Right atrium auricular region (tissue), 2 donors: ENCODE data around the gene THSD7A. TPM values are rescaled to one million over a fixed set of nuclear protein-coding genes. Genes with fewer than 3 reads are reported as not detected.

Source experiments
- DNase-seq: peaks from one replicate; pipeline ENCODE4 v3.0.0-alpha.2; 2019; ENCODE audit warnings: low spot score
- H3K27ac ChIP-seq, 2 donors: fragments of 200-600 bp; sonication (generic); 1 replicate in 1 of 2; 2 replicates in 1 of 2; pipeline ENCODE4 v1.5.1; 2016 to 2019
- H3K27me3 ChIP-seq, 2 donors: fragments of 200-600 bp; sonication (generic); one replicate each; pipeline versions ENCODE4 v1.5.1 to v1.6.0; 2017 to 2019
- H3K36me3 ChIP-seq: fragments of 200-600 bp; sonication (generic); one replicate; pipeline ENCODE4 v1.5.1; 2016
- H3K4me1 ChIP-seq, 2 donors: fragments of 200-600 bp; sonication (generic); one replicate each; pipeline versions ENCODE4 v1.5.1 to v1.6.0; 2017 to 2019
- H3K4me3 ChIP-seq, 2 donors: fragments of 200-600 bp; sonication (generic); 1 replicate in 1 of 2; 2 replicates in 1 of 2; pipeline ENCODE4 v1.5.1; 2017 to 2019; ENCODE audit warnings: mild to moderate bottlenecking in 1 of 2, moderate library complexity in 1 of 2
- H3K9me3 ChIP-seq, 2 donors: fragments of 200-600 bp; sonication (generic); one replicate each; pipeline ENCODE4 v1.5.1; 2019
- CTCF ChIP-seq, 2 donors: fragments of 200-600 bp; sonication (generic); IDR thresholded peaks; one replicate each; pipeline ENCODE4 v1.5.1; 2019; ENCODE audit warnings: antibody characterized with exemption in 2 of 2
- total RNA-seq, 2 donors: library from RNA; depleted of rRNA; stranded (reverse); fragments of >200 nt; gene quantifications; one replicate each; pipeline ENCODE4 v1.1.0, GENCODE V29; 2016

Gene THSD7A
- total RNA-seq, 2 donors from 2014 or later, result 0.85 to 2.9 TPM

- H3K9me3 ChIP-seq, result no peaks in the 10 kb centered on the region
- TF ChIP-seq CTCF (IDR thresholded peaks at IDR 0.05), result no peak
- no peaks in the 10 kb centered on the region for H3K36me3 ChIP-seq
- H3K27ac ChIP-seq, result no peak overlapping the region
- no peak for DNase-seq
- no peaks in the 10 kb centered on the region for H3K4me1 ChIP-seq
- H3K4me3 ChIP-seq, result no peak overlapping the region
- no peaks in the 10 kb centered on the region for H3K27me3 ChIP-seq
Measured at GRCh38 chr7:11648980-11649379, 183.0 kb downstream of the THSD7A start.

GRCh38 chr7:11648101-11648500 lies 183.9 kb downstream of the THSD7A start:
- Histone ChIP-seq H3K27ac (no peak overlapping the region), H3K9me3 (no peaks in the 10 kb centered on the region), H3K36me3 (no peaks in the 10 kb centered on the region), H3K27me3 (no peaks in the 10 kb centered on the region), H3K4me1 (no peaks in the 10 kb centered on the region), H3K4me3 (no peak overlapping the region)
- DNase-seq, result no peak
- no peak for TF ChIP-seq CTCF (IDR thresholded peaks at IDR 0.05)

GRCh38 chr7:11642841-11643240 lies 189.2 kb downstream of the THSD7A start:
- Histone ChIP-seq H3K9me3 (no peaks in the 10 kb centered on the region), H3K27me3 (no peaks in the 10 kb centered on the region), H3K4me1 (no peaks in the 10 kb centered on the region), H3K27ac (no peak overlapping the region), H3K4me3 (no peak overlapping the region), H3K36me3 (no peaks in the 10 kb centered on the region)
- DNase-seq, result no peak
- TF ChIP-seq CTCF (IDR thresholded peaks at IDR 0.05), result no peak

- TF ChIP-seq CTCF (IDR thresholded peaks at IDR 0.05), result no peak
- Histone ChIP-seq H3K36me3 (no peaks in the 10 kb centered on the region), H3K27ac (no peak overlapping the region), H3K4me3 (no peak overlapping the region), H3K4me1 (no peaks in the 10 kb centered on the region), H3K27me3 (no peaks in the 10 kb centered on the region), H3K9me3 (no peaks in the 10 kb centered on the region)
- no peak for DNase-seq
Measured at GRCh38 chr7:11642276-11642675, 189.7 kb downstream of the THSD7A start.

- Histone ChIP-seq H3K27ac (no peak overlapping the region), H3K4me3 (no peak overlapping the region), H3K9me3 (no peaks in the 10 kb centered on the region), H3K27me3 (no peaks in the 10 kb centered on the region), H3K36me3 (no peaks in the 10 kb centered on the region), H3K4me1 (no peaks in the 10 kb centered on the region)
- DNase-seq, result no peak
- TF ChIP-seq CTCF (IDR thresholded peaks at IDR 0.05), result no peak
Measured at GRCh38 chr7:11638011-11638774, 193.8 kb downstream of the THSD7A start.

- no peak for DNase-seq
- no peaks in the 10 kb centered on the region for H3K36me3 ChIP-seq
- TF ChIP-seq CTCF (IDR thresholded peaks at IDR 0.05), result no peak
- no peaks in the 10 kb centered on the region for H3K9me3 ChIP-seq
- H3K4me1 ChIP-seq, result no peaks in the 10 kb centered on the region
- H3K27me3 ChIP-seq, result no peaks in the 10 kb centered on the region
- H3K27ac ChIP-seq, result no peak overlapping the region
- no peak overlapping the region for H3K4me3 ChIP-seq
Measured at GRCh38 chr7:11636274-11636673, 195.7 kb downstream of the THSD7A start.
